SU-DHL-6 (cell line): ENCODE measurements around the gene MGAT5.

Experiments
- H2AFZ ChIP-seq: fragments of 200-600 bp; sonication (generic); 2 replicates; pipeline ENCODE4 v1.6.1; 2014; ENCODE audit warnings: low read depth, mild to moderate bottlenecking, moderate library complexity, mixed read lengths, antibody characterized with exemption, low read length; ENCODE audit not compliant: severe bottlenecking
- H3F3A ChIP-seq: fragments of 200-600 bp; shearing (Covaris generic); 2 replicates; pipeline ENCODE4 v1.6.0; 2016; ENCODE audit warnings: antibody characterized with exemption, mild to moderate bottlenecking; ENCODE audit not compliant: insufficient read depth
- H3K27ac ChIP-seq: fragments of 200-600 bp; sonication (generic); 2 replicates; pipeline ENCODE4 v1.5.1; 2016; ENCODE audit warnings: low read depth, mild to moderate bottlenecking, low read length, moderate library complexity, mixed read lengths
- H3K27me3 ChIP-seq: fragments of 200-600 bp; sonication (generic), shearing (Covaris generic); 2 replicates; pipeline ENCODE4 v1.6.0; 2014; ENCODE audit warnings: mild to moderate bottlenecking, low read length
- H3K36me3 ChIP-seq: fragments of 200-600 bp; sonication (generic); 2 replicates; pipeline ENCODE4 v1.6.1; 2014; ENCODE audit warnings: mild to moderate bottlenecking, low read length, mixed read lengths
- H3K4me2 ChIP-seq: fragments of 300-600, 200-600 bp; shearing (Covaris generic), sonication (generic); 2 replicates; pipeline ENCODE4 v1.6.0; 2014; ENCODE audit warnings: low read length, low read depth, mild to moderate bottlenecking; ENCODE audit not compliant: poor library complexity, severe bottlenecking
- H3K4me3 ChIP-seq: fragments of 200-600 bp; sonication (generic); 2 replicates; pipeline ENCODE4 v1.5.1; 2014; ENCODE audit warnings: antibody characterized with exemption, low read length, mild to moderate bottlenecking, mixed read lengths; ENCODE audit not compliant: insufficient read depth, poor library complexity, severe bottlenecking
- H3K79me2 ChIP-seq: fragments of 200-600 bp; sonication (generic); 2 replicates; pipeline ENCODE4 v1.6.1; 2014; ENCODE audit warnings: mild to moderate bottlenecking, low read length, moderate library complexity; ENCODE audit not compliant: insufficient read depth
- H3K9ac ChIP-seq: fragments of 200-600 bp; sonication (generic); 2 replicates; pipeline ENCODE4 v1.7.0; 2014; ENCODE audit warnings: mild to moderate bottlenecking, low read length
- H3K9me2 ChIP-seq: fragments of 200-600 bp; sonication (generic); replicated peaks from 2 replicates; pipeline ENCODE4 v1.6.1; 2014; ENCODE audit warnings: low read length; ENCODE audit not compliant: insufficient read depth
- H3K9me3 ChIP-seq: fragments of 200-600 bp; sonication (generic); 2 replicates; pipeline ENCODE4 v1.6.1; 2014; ENCODE audit warnings: low read length, mixed read lengths; ENCODE audit not compliant: insufficient read depth
- H4K20me1 ChIP-seq: fragments of 200-600 bp; sonication (generic); 2 replicates; pipeline ENCODE4 v1.6.1; 2014; ENCODE audit warnings: low read depth, mild to moderate bottlenecking, antibody characterized with exemption, low read length, moderate library complexity, mixed read lengths
- EZH2phosphoT487 ChIP-seq: fragments of 200-600 bp; sonication (generic), shearing (Covaris generic); conservative IDR thresholded peaks from 2 replicates; pipeline ENCODE4 v1.6.1; 2018; ENCODE audit warnings: mild to moderate bottlenecking, antibody characterized with exemption, low read length, moderate library complexity, mixed read lengths
- TF ChIP-seq, protein P1 (sequence below): fragments of 200-600 bp; sonication (generic); IDR thresholded peaks from one replicate; pipeline ENCODE4 v1.5.1; 2017; ENCODE audit warnings: antibody characterized with exemption, mild to moderate bottlenecking, low read length, moderate library complexity; ENCODE audit not compliant: insufficient read depth, poor library complexity, severe bottlenecking

The MGAT5 gene

DNA sequence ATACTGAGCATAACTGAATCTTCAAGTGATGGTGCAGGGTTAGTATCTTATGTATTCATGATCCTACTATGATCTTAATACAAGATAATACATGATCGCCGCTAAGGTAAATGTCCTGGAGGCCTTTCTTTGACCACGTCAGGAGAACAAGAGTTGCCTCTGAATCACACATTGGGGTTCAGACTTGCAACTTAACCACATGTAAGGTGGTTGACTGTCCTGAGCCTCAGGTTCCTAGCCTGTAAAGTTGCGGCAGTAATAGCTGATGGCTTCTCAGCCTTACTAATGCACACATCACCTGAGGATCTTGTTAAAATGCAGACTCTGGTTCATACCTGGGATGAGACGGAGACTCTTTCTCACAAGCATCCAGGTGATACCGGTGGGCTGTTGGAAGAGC is 112.5 kb downstream of the MGAT5 start:
- H3K4me3 ChIP-seq = no peak overlapping the region
- no peak for TF ChIP-seq EZH2phosphoT487
- TF ChIP-seq, protein P1, sequence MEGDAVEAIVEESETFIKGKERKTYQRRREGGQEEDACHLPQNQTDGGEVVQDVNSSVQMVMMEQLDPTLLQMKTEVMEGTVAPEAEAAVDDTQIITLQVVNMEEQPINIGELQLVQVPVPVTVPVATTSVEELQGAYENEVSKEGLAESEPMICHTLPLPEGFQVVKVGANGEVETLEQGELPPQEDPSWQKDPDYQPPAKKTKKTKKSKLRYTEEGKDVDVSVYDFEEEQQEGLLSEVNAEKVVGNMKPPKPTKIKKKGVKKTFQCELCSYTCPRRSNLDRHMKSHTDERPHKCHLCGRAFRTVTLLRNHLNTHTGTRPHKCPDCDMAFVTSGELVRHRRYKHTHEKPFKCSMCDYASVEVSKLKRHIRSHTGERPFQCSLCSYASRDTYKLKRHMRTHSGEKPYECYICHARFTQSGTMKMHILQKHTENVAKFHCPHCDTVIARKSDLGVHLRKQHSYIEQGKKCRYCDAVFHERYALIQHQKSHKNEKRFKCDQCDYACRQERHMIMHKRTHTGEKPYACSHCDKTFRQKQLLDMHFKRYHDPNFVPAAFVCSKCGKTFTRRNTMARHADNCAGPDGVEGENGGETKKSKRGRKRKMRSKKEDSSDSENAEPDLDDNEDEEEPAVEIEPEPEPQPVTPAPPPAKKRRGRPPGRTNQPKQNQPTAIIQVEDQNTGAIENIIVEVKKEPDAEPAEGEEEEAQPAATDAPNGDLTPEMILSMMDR = no peak
- H4K20me1 ChIP-seq = no peaks in the 10 kb centered on the region
- no peak overlapping the region for H2AFZ ChIP-seq
- H3K27me3 ChIP-seq = no peaks in the 10 kb centered on the region
- H3K79me2 ChIP-seq = no peaks in the 10 kb centered on the region
- H3K9ac ChIP-seq = no peak overlapping the region
- no peaks in the 10 kb centered on the region for H3F3A ChIP-seq
- no peaks in the 10 kb centered on the region for H3K36me3 ChIP-seq
- H3K4me2 ChIP-seq = no peak overlapping the region
- no peaks in the 10 kb centered on the region for H3K9me3 ChIP-seq
- H3K9me2 ChIP-seq = no peaks in the 10 kb centered on the region
- no peak overlapping the region for H3K27ac ChIP-seq

DNA sequence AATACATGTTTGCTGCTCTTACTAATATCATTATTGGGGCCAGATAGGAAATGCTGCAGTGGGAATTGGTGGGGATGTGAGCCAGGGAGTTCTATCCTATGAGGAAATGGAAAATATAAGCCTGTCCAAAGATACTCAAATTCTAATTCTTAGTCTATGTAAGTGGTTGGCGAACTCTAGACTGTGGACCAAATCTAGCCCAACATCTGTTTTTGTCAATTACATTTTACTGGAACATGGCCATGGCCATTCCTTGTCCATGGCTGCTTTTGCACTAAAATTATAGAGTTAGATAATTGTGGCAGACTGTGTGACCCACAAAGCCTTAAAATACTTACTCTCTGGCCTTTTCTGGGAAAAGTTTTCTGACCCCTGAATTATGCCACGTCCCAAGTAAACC is 113.3 kb downstream of the MGAT5 start:
- Histone ChIP-seq H3K79me2 (no peaks in the 10 kb centered on the region), H3K27me3 (no peaks in the 10 kb centered on the region), H3F3A (no peaks in the 10 kb centered on the region), H3K36me3 (no peaks in the 10 kb centered on the region), H3K9me3 (no peaks in the 10 kb centered on the region), H3K4me3 (no peak overlapping the region), H2AFZ (no peak overlapping the region), H3K4me2 (no peak overlapping the region), H3K27ac (no peak overlapping the region), H3K9ac (no peak overlapping the region), H3K9me2 (no peaks in the 10 kb centered on the region), H4K20me1 (no peaks in the 10 kb centered on the region)
- TF ChIP-seq EZH2phosphoT487 = no peak
- TF ChIP-seq, protein P1 = no peak

DNA sequence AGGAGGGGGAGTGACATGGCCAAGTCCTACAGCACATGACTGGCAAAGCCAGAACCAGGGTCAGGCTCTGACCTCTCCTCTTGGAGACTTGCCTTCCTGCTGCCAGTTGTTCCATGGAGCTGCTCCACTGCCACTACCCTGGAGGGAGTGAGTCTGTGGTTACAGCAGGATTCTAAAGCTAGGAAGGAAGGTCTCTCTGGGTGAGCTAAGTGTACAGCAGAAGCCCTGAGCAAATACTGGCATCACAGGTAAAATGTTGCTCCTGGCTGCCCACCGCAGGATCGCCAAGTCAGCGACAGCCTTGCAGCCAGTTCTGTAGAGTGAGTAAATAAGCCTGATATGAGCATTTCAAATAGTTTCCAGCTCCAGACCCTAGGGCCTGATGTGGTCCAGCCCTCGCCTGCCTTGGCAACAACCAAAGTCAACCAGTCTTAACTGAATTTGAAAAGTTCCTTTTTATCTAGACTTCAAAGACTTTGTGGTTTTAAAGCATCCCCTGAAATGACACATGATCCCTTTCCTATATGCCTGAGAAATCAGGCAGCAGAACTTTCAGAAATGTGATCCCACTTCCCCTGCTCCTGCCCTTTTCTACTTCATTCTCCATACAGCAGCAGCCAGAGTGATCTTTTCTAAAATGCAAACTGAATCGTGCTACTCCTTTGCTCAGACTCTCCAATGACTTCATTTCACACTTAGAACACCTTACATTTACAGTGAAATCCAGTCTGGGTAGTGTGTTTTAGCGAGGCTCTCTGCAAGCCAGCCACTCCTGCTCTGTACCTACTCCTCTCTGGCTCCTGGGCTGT is 114.3 kb downstream of the MGAT5 start:
- TF ChIP-seq EZH2phosphoT487 = no peak
- TF ChIP-seq, protein P1 = no peak
- Histone ChIP-seq H3K9me2 (no peaks in the 10 kb centered on the region), H3K36me3 (no peaks in the 10 kb centered on the region), H3K4me3 (no peak overlapping the region), H3F3A (no peaks in the 10 kb centered on the region), H3K27me3 (no peaks in the 10 kb centered on the region), H3K4me2 (no peak overlapping the region), H3K27ac (no peak overlapping the region), H3K79me2 (no peaks in the 10 kb centered on the region), H3K9ac (no peak overlapping the region), H4K20me1 (no peaks in the 10 kb centered on the region), H2AFZ (no peak overlapping the region), H3K9me3 (no peaks in the 10 kb centered on the region)
